IPS-18a (cell line): Measurements from ENCODE around the gene C8B.

Experiments used
- H3K27ac ChIP-seq: one replicate; pipeline ENCODE4 v1.5.1; 2013; ENCODE audit warnings: low read length
- H3K27me3 ChIP-seq: one replicate; pipeline ENCODE4 v1.6.1; 2013; ENCODE audit warnings: mild to moderate bottlenecking, low read length; ENCODE audit not compliant: control insufficient read depth, insufficient read depth
- H3K36me3 ChIP-seq: one replicate; pipeline ENCODE4 v1.6.1; 2013; ENCODE audit warnings: low read depth, low read length; ENCODE audit not compliant: control insufficient read depth
- H3K4me1 ChIP-seq: one replicate; pipeline ENCODE4 v1.6.1; 2013; ENCODE audit warnings: low read depth, low read length; ENCODE audit not compliant: control insufficient read depth
- H3K4me3 ChIP-seq: one replicate; pipeline ENCODE4 v1.5.1; 2013; ENCODE audit warnings: low read length
- H3K9ac ChIP-seq: one replicate; pipeline ENCODE4 v1.6.1; 2013; ENCODE audit warnings: mild to moderate bottlenecking, low read length, moderate library complexity
- H3K9me3 ChIP-seq: one replicate; pipeline ENCODE4 v1.6.1; 2013; ENCODE audit warnings: low read depth, low read length; ENCODE audit not compliant: control insufficient read depth

Gene C8B

GRCh38 chr1:56894014-56894413 is 71.8 kb downstream of the C8B start:
- no peaks in the 10 kb centered on the region for H3K9me3 ChIP-seq
- no peak overlapping the region for H3K9ac ChIP-seq
- no peaks in the 10 kb centered on the region for H3K36me3 ChIP-seq
- no peaks in the 10 kb centered on the region for H3K4me1 ChIP-seq
- H3K4me3 ChIP-seq = no peak overlapping the region
- H3K27me3 ChIP-seq = no peaks in the 10 kb centered on the region
- no peak overlapping the region for H3K27ac ChIP-seq

GRCh38 chr1:56890229-56890628 is 75.6 kb downstream of the C8B start:
- Histone ChIP-seq H3K27me3 (no peaks in the 10 kb centered on the region), H3K27ac (no peak overlapping the region), H3K9ac (no peak overlapping the region), H3K4me3 (no peak overlapping the region), H3K9me3 (no peaks in the 10 kb centered on the region), H3K36me3 (no peaks in the 10 kb centered on the region), H3K4me1 (no peaks in the 10 kb centered on the region)

GRCh38 chr1:56881417-56881816 is 84.4 kb downstream of the C8B start:
- Histone ChIP-seq H3K9me3 (no peaks in the 10 kb centered on the region), H3K27ac (no peak overlapping the region), H3K9ac (no peak overlapping the region), H3K36me3 (no peaks in the 10 kb centered on the region), H3K4me1 (no peaks in the 10 kb centered on the region), H3K4me3 (no peak overlapping the region), H3K27me3 (no peaks in the 10 kb centered on the region)

- Histone ChIP-seq H3K27me3 (no peaks in the 10 kb centered on the region), H3K36me3 (no peaks in the 10 kb centered on the region), H3K27ac (no peak overlapping the region), H3K4me1 (no peaks in the 10 kb centered on the region), H3K9ac (no peak overlapping the region), H3K4me3 (no peak overlapping the region), H3K9me3 (no peaks in the 10 kb centered on the region)
Measured at GRCh38 chr1:56880774-56881173, 85.0 kb downstream of the C8B start.
